Metanephros (tissue), 1 donor: ENCODE results near the gene POMC. TPM values are rescaled to one million over a fixed set of nuclear protein-coding genes. Genes with fewer than 3 reads are reported as not detected.

Source experiments
- total RNA-seq: library from RNA; depleted of rRNA; stranded (reverse); fragments of >200 nt; gene quantifications from one replicate; pipeline ENCODE4 v1.2.3, GENCODE V29; 2014

POMC gene
- 7.8 TPM for total RNA-seq

GRCh38 chr2:25168256-25169072 is at the start of gene POMC:
POMC (minus strand) TSS chr2:25168580; CDS start chr2:25164772, 3,808 bp downstream.

Other genes starting within 250 kb of the POMC start
- 52.3 TPM for gene ADCY3, start 248.3 kb downstream of the POMC start, total RNA-seq
- 8.7 TPM for gene DNAJC27, start 196.6 kb downstream of the POMC start, total RNA-seq
- 7.8 TPM for gene EFR3B, start 126.5 kb downstream of the POMC start, total RNA-seq
- 86.4 TPM for gene DNMT3A, start 173.3 kb upstream of the POMC start, total RNA-seq